CD4-positive, CD25-positive, alpha-beta regulatory T cell (primary cell): ENCODE data around the gene GPR39. TPM values are rescaled to one million over a fixed set of nuclear protein-coding genes. Genes with fewer than 3 reads are reported as not detected.

Source experiments
- ATAC-seq, 2 donors: fragments of 150-1000 bp; cut with Tn5 transposase; one replicate each; pipeline ENCODE4 v1.10.0; 2021; ENCODE audit warnings: low read depth in 2 of 2, moderate number of reproducible peaks in 2 of 2, moderate library complexity in 1 of 2
- DNase-seq, 3 donors: peaks; one replicate each; pipeline versions ENCODE4 v3.0.0 to v3.0.0-alpha.2; 2012 to 2022; ENCODE audit warnings: mixed read lengths in 1 of 3
- H3K27ac ChIP-seq: one replicate; pipeline ENCODE4 v1.7.0; 2013; ENCODE audit warnings: mild to moderate bottlenecking, low read length; ENCODE audit not compliant: insufficient read depth, poor library complexity, severe bottlenecking
- H3K27me3 ChIP-seq: one replicate; pipeline ENCODE4 v1.7.0; 2013; ENCODE audit warnings: low read length; ENCODE audit not compliant: control insufficient read depth, insufficient read depth
- H3K36me3 ChIP-seq: one replicate; pipeline ENCODE4 v1.7.0; 2013; ENCODE audit warnings: mild to moderate bottlenecking, low read length, moderate library complexity; ENCODE audit not compliant: control insufficient read depth, insufficient read depth
- H3K4me1 ChIP-seq: 2 replicates; pipeline ENCODE4 v1.7.0; 2013; ENCODE audit warnings: mild to moderate bottlenecking, low read length; ENCODE audit not compliant: insufficient read depth, control insufficient read depth, poor library complexity, severe bottlenecking
- H3K4me3 ChIP-seq: one replicate; pipeline ENCODE4 v1.7.0; 2013; ENCODE audit warnings: low read depth, mild to moderate bottlenecking, low read length, moderate library complexity
- H3K9me3 ChIP-seq, 2 experiments: 1 replicate in 1 of 2; 2 replicates in 1 of 2; pipeline ENCODE4 v1.7.0; 2013; ENCODE audit warnings: low read length in 2 of 2, mild to moderate bottlenecking in 1 of 2, moderate library complexity in 1 of 2; ENCODE audit not compliant: control insufficient read depth in 2 of 2
- H3K27ac Mint-ChIP-seq, 3 donors: one replicate each; pipeline ENCODE4 v1.8.0; 2020 to 2022; ENCODE audit warnings: mild to moderate bottlenecking in 3 of 3, mixed read lengths in 3 of 3, moderate library complexity in 2 of 3
- H3K27me3 Mint-ChIP-seq: one replicate; pipeline ENCODE4 v1.8.0; 2022; ENCODE audit warnings: mild to moderate bottlenecking, mixed read lengths
- H3K36me3 Mint-ChIP-seq: one replicate; pipeline ENCODE4 v1.8.0; 2020; ENCODE audit warnings: mixed read lengths
- H3K4me1 Mint-ChIP-seq, 4 donors: one replicate each; pipeline ENCODE4 v1.8.0; 2020 to 2022; ENCODE audit warnings: mixed read lengths in 4 of 4, mild to moderate bottlenecking in 1 of 4
- H3K4me3 Mint-ChIP-seq, 4 donors: one replicate each; pipeline ENCODE4 v1.8.0; 2020 to 2022; ENCODE audit warnings: mild to moderate bottlenecking in 4 of 4, mixed read lengths in 4 of 4, moderate library complexity in 3 of 4
- H3K9me3 Mint-ChIP-seq, 7 donors: one replicate each; pipeline ENCODE4 v1.8.0; 2020 to 2022; ENCODE audit warnings: mixed read lengths in 7 of 7, mild to moderate bottlenecking in 3 of 7, moderate library complexity in 2 of 7
- polyA plus RNA-seq, 4 donors: library from polyadenylated mRNA; unstranded; fragments of 300-500 nt; fragmentation: Illumina TruSeq; gene quantifications; one replicate each; pipeline ENCODE4 v1.2.3, GENCODE V29; 2021
- total RNA-seq: library from RNA; stranded (reverse); gene quantifications from one replicate; pipeline ENCODE4 v1.2.3, GENCODE V29; 2022

GPR39 gene
- total and polyA plus RNA-seq, 5 donors from 2014 or later: not detected

DNA sequence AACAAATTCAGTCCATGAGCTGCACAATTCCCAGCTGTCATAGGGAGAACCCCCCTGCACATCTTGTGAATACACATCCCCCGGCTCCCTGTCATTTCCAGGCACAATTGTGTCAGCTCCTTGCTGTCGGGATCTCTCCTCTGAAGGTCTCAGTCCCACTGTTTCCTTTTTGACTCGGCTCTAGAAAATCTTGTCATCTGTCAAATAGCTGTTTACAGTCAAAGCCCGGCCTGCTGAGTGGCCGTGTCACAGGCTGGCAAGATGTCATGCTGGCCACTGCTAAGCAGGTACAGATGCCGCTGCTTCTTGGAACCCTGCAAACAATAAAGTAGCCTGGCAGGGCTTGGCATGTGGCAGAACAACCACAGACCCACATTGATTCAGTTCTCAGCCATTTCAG is 191.7 kb downstream of the GPR39 start:
- Histone ChIP-seq H3K27me3 (no peaks in the 10 kb centered on the region), H3K9me3 (no peaks in the 10 kb centered on the region), H3K4me1 (no peaks in the 10 kb centered on the region), H3K27ac (no peak overlapping the region), H3K36me3 (no peaks in the 10 kb centered on the region), H3K4me3 (no peak overlapping the region)
- Mint-ChIP-seq H3K9me3 (peaks cover 0 to 2% (median 0%) of the 10 kb centered on the region in 7 donors), H3K4me1 (no peaks in the 10 kb centered on the region), H3K27ac (no peak overlapping the region), H3K27me3 (no peaks in the 10 kb centered on the region), H3K36me3 (no peaks in the 10 kb centered on the region), H3K4me3 (no peak overlapping the region)
- DNase-seq (no peak), ATAC-seq (no peak)

DNA sequence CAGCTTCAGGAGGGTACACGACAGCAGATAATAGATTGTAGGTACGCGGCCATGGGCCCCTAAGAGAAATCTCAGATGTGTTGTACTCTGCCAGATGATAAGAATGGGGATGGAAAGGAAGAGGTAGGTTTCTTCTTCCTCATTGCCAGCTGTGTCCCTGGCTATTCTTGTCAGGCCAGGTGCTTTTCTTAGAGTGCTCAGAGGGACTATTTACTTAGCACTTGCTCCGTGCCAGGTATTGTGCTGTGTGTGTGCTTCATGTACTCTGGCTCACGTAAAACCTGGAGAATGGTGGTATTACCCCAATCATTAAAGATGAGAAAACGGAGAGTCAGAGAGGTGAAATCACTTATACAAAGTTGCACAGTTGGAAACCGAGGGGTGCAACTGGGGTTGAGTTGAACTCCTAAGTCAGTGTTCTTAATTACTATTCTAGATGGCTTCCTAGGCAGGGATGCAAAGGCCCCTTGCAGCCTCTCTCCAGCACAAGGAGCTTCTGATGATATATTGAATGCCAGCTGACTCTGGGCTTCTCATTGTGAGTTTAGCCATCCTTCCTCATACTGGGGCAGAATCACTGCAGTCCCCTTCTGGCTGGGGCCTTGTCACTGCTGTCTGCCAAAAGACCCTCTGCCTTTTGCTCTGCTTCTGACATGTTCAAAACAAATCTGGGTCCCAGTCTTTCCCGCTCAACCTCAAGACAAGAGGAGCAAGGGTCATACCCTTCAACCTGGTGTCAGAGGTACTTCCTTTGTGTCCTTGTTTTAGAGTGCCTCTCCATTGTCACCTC is 192.7 kb downstream of the GPR39 start:
- Mint-ChIP-seq H3K9me3 (peaks cover 0 to 2% (median 0%) of the 10 kb centered on the region in 7 donors), H3K4me3 (no peak overlapping the region), H3K27me3 (no peaks in the 10 kb centered on the region), H3K36me3 (no peaks in the 10 kb centered on the region), H3K4me1 (no peaks in the 10 kb centered on the region), H3K27ac (no peak overlapping the region)
- no peaks in the 10 kb centered on the region for H3K36me3 ChIP-seq
- H3K27ac ChIP-seq: no peak overlapping the region
- no peaks in the 10 kb centered on the region for H3K4me1 ChIP-seq
- no peaks in the 10 kb centered on the region for H3K9me3 ChIP-seq
- H3K27me3 ChIP-seq: no peaks in the 10 kb centered on the region
- ATAC-seq (no peak), DNase-seq (no peak)
- H3K4me3 ChIP-seq: no peak overlapping the region

DNA sequence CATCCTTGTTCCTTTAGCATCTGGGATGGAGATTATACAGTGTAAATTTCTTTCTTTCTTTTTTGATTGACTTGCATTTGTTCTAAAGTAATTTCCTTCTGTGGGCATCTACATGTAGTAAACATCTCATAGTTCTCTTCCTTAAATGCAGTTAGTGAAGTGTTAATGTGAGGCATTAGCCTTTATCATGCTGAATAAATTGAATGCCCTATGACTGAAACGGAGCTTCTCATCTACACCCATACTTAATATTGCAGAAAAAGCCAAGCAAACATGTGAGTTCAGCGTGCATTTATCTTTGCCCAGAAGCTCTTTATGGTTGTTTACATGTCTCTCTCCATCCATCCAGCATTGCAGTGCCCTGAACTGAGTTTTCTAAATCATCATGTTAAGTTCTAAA is 195.1 kb downstream of the GPR39 start:
- Mint-ChIP-seq H3K36me3 (no peaks in the 10 kb centered on the region), H3K27me3 (no peaks in the 10 kb centered on the region), H3K27ac (no peak overlapping the region), H3K9me3 (peaks cover 0 to 2% (median 0%) of the 10 kb centered on the region in 7 donors), H3K4me3 (no peak overlapping the region), H3K4me1 (no peaks in the 10 kb centered on the region)
- no peaks in the 10 kb centered on the region for H3K27me3 ChIP-seq
- no peaks in the 10 kb centered on the region for H3K36me3 ChIP-seq
- H3K4me1 ChIP-seq: no peaks in the 10 kb centered on the region
- no peak overlapping the region for H3K27ac ChIP-seq
- DNase-seq: no peak
- no peak for ATAC-seq
- H3K9me3 ChIP-seq: no peaks in the 10 kb centered on the region
- no peak overlapping the region for H3K4me3 ChIP-seq

DNA sequence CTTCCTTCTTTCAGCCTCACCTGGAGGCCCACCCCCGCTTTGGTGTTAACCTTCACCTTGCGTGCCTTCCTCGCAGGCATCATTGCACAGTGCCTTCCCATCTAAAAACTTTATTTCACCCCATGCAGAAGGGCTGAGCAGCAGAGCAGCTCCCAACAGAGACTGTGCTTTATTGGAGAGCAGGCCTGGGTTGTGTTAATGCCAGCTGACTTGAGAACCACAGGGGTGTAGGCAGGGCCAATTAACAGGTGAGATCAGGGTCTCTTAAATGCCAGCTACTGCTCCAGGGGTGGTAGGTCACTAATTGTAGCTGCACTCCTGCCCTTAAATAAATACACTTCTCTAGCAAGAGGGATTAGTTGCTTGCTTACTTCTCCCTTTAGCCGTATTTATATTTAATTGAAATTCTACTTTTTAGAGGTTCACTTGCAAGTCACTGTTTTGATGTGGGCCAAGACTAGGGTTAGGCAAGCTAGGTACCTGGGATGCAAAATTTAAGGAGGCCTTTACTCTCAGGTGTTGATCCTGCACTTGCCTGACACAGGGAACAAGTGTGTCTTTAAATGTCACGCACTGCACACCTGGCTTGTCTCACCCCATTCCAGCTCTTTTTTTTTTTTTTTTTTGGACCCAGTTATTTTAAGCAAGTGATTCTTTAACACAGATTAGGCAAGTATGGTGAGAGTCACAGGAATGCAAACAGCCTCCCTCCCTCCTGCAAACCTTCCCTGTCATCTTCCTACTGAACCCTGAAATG is 198.9 kb downstream of the GPR39 start:
- no peaks in the 10 kb centered on the region for H3K9me3 ChIP-seq
- Mint-ChIP-seq H3K9me3 (peaks cover 0 to 2% (median 0%) of the 10 kb centered on the region in 7 donors), H3K27me3 (no peaks in the 10 kb centered on the region), H3K36me3 (no peaks in the 10 kb centered on the region), H3K4me3 (no peak overlapping the region), H3K27ac (no peak overlapping the region), H3K4me1 (no peaks in the 10 kb centered on the region)
- DNase-seq: no peak
- H3K4me1 ChIP-seq: no peaks in the 10 kb centered on the region
- no peak overlapping the region for H3K27ac ChIP-seq
- no peak overlapping the region for H3K4me3 ChIP-seq
- H3K36me3 ChIP-seq: no peaks in the 10 kb centered on the region
- no peaks in the 10 kb centered on the region for H3K27me3 ChIP-seq
- ATAC-seq: no peak

DNA sequence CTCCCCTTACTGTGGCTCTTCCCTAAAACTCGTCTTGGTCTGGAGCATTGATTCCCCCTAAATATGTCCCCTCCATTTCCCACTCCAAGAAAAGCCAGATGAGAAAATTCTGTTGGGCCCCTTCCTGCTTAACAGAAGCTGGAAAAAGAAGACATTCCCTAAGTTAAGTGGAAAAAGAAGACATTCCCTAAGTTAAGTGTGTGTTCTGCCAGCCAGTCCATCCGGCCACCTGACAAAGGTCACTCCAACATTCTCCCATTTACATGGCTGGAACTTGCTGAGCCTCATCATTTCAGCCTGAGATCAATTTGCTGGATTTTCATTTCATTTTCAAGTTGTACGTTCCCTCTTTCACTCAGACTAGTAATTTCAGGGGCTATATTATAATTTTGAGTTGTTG is 201.4 kb downstream of the GPR39 start:
- no peak for DNase-seq
- no peaks in the 10 kb centered on the region for H3K27me3 ChIP-seq
- no peaks in the 10 kb centered on the region for H3K27me3 Mint-ChIP-seq

DNA sequence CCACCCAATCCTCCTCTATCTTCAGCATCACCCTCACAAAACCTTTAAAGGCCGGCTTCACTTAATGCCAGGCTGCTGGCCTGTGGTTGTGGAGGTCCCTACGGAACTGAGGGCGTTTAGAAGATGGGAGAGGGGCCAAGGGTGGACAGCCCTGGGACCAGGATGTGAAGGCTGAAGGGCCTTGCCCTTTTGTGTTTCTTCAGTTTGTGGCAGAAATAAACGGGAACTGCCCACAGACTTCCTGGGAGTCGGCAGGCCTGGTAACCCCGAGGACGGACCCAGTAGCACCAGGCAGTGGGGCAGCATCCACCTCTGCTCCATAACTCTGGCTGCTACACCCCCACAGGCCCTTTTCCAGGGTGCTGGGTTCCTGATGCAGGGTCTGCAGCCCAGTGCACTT is 202.1 kb downstream of the GPR39 start:
- H3K4me1 Mint-ChIP-seq: no peaks in the 10 kb centered on the region
- Histone ChIP-seq H3K4me3 (no peak overlapping the region), H3K9me3 (no peaks in the 10 kb centered on the region), H3K4me1 (no peaks in the 10 kb centered on the region), H3K27ac (no peak overlapping the region), H3K36me3 (no peaks in the 10 kb centered on the region), H3K27me3 (no peaks in the 10 kb centered on the region)
- H3K9me3 Mint-ChIP-seq: peaks cover 0 to 2% (median 0%) of the 10 kb centered on the region in 7 donors
- no peak for DNase-seq
- no peak for ATAC-seq
- no peak overlapping the region for H3K4me3 Mint-ChIP-seq
- no peak overlapping the region for H3K27ac Mint-ChIP-seq
- H3K36me3 Mint-ChIP-seq: no peaks in the 10 kb centered on the region
- H3K27me3 Mint-ChIP-seq: no peaks in the 10 kb centered on the region

More for the DNA sequence above, 201.4 kb downstream of the GPR39 start:
- Mint-ChIP-seq H3K4me1 (no peaks in the 10 kb centered on the region), H3K27ac (no peak overlapping the region), H3K36me3 (no peaks in the 10 kb centered on the region), H3K9me3 (peaks cover 0 to 2% (median 0%) of the 10 kb centered on the region in 7 donors), H3K4me3 (no peak overlapping the region)
- Histone ChIP-seq H3K4me3 (no peak overlapping the region), H3K27ac (no peak overlapping the region), H3K9me3 (no peaks in the 10 kb centered on the region), H3K36me3 (no peaks in the 10 kb centered on the region), H3K4me1 (no peaks in the 10 kb centered on the region)
- ATAC-seq: no peak

DNA sequence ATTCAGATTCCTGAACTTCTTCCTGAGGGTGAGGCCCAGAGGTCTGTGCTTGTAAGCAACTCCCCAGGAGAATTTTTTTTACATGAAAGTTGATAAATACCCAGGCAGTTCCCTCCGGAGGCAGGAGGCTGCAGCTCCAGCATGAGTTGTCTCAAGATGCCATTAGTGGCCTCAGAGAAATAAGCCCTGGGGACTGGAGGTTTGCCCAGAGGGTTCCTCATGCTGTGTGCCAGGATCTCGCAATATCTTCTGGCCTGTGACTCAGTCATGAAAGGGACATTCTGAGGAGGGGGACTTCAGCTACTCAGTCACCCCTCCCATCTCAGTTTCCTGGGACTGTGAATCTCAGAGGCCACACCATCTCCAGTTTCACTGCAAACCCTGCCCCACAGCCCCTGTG is 203.5 kb downstream of the GPR39 start:
- no peaks in the 10 kb centered on the region for H3K36me3 Mint-ChIP-seq
- H3K4me3 Mint-ChIP-seq: no peak overlapping the region
- H3K4me1 Mint-ChIP-seq: no peaks in the 10 kb centered on the region

More for the DNA sequence above, 203.5 kb downstream of the GPR39 start:
- no peak overlapping the region for H3K4me3 ChIP-seq
- no peak for ATAC-seq
- no peaks in the 10 kb centered on the region for H3K4me1 ChIP-seq
- Mint-ChIP-seq H3K27ac (no peak overlapping the region), H3K27me3 (no peaks in the 10 kb centered on the region), H3K9me3 (peaks cover 0 to 5% (median 1%) of the 10 kb centered on the region in 7 donors)
- no peaks in the 10 kb centered on the region for H3K9me3 ChIP-seq
- H3K27ac ChIP-seq: no peak overlapping the region
- no peaks in the 10 kb centered on the region for H3K27me3 ChIP-seq
- no peak for DNase-seq
- no peaks in the 10 kb centered on the region for H3K36me3 ChIP-seq
